Cardiac septum (tissue), 1 donor: ENCODE results near the gene NUDCD2. TPM values are rescaled to one million over a fixed set of nuclear protein-coding genes. Genes with fewer than 3 reads are reported as not detected.
"Not testable (repeated sequence)": the region's sequence is repeated elsewhere in the genome, so short reads cannot be mapped to it uniquely, and the experiment has no call there.

ENCODE experiments used
- DNase-seq: peaks from one replicate; pipeline ENCODE4 v3.0.0-alpha.2; 2020; ENCODE audit warnings: low spot score
- intact Hi-C: fragments of 100-400 bp; cut with DNase I; formaldehyde crosslinking; loops from one replicate; pipeline ENCODE4 v1.14.0; 2022
- total RNA-seq: library from RNA; stranded (reverse); fragmentation: NEBNext Ultra II Directional; extraction: Animal tissue kit (Norgen Biotek cat#: 25700); gene quantifications from one replicate; pipeline ENCODE4 v1.2.1, GENCODE V29; 2021
- donor health status: DM: no; HTN: no; CAD: no.

NUDCD2 gene
- total RNA-seq, 1 donor from 2014 or later, result 16.2 TPM

DNA sequence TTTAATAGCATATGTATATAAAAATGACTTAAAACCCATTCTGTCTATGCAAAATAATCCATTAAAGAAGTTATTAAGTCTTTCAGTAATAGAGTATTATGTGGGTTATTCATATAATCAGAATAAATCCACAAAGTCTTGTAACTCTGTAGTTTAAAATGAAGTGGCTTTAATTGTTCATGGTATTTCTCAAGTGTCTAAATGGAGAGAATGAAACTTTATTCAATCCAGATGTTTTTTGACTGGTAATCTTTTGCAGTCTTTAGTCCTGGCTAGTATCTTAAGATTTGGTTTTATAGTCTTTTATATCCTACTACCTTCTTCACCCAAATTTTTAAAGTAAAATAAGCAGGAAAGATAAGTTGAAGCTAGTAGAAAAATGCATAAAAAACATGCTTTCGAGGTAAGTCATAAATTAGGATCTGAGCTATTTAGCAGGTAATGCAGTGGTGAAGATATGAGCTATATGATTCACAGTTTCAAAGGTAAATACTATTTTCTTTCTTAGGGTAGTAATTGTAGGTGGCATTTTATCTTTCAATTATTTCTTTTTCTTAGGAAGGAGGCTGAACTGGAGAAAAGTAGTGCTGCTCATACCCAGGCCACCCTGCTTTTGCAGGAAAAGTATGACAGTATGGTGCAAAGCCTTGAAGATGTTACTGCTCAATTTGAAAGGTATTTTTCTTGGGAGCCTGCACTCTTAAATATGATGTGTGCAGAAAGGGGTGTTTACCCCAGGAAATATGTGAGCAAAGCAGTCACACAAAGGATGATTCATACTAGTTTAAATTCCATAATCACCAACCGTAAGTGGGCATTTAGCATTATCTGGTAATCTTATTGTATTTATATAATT, 18.5 kb upstream of the NUDCD2 start:
- DNase-seq, result no peak
- intact Hi-C loops, result no loop called here

DNA sequence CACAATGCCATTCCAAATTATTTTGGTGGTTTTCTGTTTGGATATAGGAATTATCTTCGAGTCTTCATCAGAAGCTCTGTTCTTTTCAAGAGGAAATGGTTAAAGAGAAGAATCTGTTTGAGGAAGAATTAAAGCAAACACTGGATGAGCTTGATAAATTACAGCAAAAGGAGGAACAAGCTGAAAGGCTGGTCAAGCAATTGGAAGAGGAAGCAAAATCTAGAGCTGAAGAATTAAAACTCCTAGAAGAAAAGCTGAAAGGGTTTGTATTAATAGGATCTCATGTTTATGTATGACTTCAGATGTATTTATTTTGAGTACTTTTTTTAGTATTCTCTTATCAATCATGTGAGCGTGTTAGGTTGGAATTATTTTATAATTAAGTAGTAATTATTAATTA, 15.5 kb upstream of the NUDCD2 start:
- no peak for DNase-seq
- intact Hi-C loops, result no loop called here

DNA sequence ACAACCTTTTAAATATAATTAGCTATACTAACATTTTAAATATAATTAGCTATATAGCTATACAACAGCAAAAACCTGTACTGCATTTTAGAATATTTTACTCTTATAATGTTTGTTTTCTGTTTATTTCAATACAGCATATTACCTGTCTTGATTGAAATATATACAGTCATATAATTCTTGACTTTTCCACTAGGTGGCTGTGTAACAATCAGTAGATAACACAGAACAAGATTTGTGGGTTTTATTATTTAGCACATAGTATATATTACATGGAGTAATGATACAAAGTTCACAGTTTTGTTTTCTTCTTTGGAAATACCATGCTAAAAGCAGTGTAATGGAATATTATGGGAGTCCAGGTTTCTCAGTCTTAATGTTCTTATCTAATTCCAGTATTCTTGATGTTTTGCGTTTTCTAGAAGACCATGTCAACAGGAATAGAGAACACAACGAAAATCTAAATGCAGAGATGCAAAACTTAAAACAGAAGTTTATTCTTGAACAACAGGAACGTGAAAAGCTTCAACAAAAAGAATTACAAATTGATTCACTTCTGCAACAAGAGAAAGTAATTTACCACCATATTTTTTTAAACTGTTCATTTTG, 13.8 kb upstream of the NUDCD2 start:
- DNase-seq, result no peak
- intact Hi-C loops, result no loop called here

DNA sequence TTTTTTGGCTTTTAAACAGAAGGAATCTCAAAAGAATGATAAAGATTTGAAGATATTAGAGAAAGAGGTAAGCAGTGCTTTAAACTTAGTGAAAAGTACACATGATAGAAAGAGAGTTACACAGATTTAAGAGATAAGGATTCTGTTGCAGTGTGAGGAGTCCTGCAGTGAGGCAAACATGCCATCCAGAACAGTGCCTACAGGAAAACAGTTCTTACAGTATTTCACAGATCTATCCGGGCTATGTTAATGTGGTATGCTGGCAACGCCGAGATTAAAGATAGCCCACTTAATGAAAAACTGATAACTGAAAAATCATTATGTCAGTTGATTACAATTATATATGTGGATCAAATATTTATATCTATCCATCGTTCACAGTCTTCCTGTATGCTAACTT, 7.8 kb upstream of the NUDCD2 start:
- intact Hi-C loops, result no loop called here
- DNase-seq, result no peak

DNA sequence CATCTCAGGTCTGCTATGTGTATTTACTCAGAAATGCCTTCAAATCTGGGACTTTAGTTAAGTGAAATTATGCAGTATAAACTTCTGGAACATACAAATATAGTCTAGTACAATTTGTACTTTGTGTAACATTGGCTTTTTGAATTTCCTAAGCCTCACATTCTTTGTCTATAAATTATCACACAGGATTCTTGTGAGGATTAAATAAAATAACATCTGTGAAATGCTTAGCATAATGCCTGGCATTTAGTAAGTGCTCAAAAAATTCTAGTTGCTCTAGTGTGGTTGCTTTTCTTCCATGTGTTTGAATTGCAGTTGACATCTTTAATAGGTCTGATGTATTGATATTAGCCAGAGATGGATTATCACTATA, 3.1 kb upstream of the NUDCD2 start:
- intact Hi-C loops, result no loop called here

DNA sequence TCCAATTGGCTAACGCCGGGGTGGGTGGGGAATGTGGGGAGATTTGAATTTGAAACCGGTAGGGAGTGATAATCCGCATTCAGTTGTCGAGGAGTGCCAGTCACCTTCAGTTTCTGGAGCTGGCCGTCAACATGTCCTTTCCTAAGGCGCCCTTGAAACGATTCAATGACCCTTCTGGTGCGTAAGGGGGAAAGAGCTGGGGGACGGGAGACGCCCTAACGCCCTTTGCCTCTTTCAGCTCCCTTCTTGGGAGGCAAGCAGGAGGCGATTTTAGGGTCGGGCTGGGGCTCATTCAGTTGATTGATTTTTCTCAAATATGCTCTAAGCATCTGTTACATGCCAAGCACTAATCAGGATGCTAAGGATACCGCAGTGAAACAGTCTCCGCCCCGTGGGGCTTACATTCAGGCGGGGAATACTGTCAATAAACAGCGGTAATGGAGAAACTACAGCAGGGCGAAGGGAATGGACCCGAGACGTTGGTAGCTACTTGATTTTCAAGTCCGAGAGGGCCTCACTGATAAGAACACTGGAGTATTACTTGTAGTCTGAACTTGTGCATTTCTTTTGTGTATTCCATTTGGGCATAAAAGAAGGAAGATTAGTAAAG, 765 bp upstream of the NUDCD2 start, which contains the start of gene HMMR:
TSS of gene HMMR (plus strand) at position 71 of the 610 bp plus-strand sequence. CDS start at position 132, 61 bp downstream.
- intact Hi-C loops, result loop anchor here (2.0 kb wide), 1 partner anchor 44 kb away; the partner anchor contains the start of gene MAT2B
- DNase-seq, result no peak

More for the DNA sequence above, 3.1 kb upstream of the NUDCD2 start:
- no peak for DNase-seq

DNA sequence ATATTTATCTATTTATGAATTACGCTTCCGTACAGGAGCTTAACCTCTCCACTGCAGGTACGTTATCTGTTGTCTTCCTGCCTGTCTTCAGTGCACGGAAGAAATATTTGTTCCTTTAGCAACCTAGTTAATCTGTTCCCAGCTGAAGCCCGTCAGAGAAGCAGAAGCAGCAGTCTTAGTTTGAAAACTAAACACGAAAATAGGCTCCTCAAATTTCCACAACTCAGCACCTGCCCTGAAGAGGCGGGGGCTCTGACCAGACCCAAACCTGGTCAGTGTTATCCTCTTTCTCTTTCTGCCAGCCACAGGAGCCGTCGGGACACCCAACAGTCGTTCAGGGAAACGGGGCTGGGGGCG, 462 bp downstream of the NUDCD2 start:
- no peak for DNase-seq
- intact Hi-C loops, result no loop called here

DNA sequence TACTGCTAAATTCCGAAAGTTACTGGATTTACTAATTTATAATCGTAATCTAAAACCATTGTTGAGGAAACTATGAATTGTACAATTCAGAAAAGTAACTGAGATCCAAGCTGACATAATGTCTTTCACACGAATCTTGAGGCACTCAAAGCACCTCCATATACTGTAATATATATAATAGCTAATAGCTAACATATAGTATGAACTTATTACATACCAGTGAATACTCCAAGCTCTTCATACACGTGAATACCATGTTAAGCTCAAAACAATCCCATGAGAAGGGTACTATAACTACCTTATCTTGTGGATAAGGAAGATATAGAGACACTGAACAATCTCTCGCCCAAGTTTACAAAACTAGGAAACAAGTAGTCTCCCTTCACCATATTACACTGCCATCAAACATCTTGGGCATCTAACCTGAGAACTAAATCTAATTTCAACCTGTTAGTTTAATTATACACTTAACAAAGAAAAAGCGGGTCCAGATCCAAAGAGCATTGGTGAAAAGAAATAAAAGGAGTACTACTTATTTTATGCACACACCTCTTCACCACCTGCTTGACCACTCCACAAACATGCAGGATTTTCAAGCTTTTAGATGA, 1.0 kb downstream of the NUDCD2 start:
- DNase-seq, result no peak
- intact Hi-C loops, result no loop called here

DNA sequence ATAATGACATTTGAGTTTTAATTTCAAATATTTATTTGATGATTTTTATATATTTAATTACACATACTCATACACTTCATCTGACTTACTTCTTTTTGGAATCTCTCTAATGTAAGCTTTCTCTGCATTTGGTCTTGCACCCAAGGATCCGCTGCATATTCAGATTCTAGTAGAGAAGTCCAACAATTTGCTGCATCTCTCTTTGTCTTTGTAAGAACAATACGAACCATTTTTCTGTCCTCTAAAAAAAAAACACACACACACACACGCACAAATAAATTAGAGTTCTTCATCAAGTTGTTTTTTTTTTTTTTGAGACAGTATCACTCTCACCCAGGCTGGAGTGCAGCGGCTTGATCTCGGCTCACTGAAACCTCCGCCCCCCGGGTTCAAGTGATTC, 3.1 kb downstream of the NUDCD2 start:
- no peak for DNase-seq
- intact Hi-C loops, result no loop called here

DNA sequence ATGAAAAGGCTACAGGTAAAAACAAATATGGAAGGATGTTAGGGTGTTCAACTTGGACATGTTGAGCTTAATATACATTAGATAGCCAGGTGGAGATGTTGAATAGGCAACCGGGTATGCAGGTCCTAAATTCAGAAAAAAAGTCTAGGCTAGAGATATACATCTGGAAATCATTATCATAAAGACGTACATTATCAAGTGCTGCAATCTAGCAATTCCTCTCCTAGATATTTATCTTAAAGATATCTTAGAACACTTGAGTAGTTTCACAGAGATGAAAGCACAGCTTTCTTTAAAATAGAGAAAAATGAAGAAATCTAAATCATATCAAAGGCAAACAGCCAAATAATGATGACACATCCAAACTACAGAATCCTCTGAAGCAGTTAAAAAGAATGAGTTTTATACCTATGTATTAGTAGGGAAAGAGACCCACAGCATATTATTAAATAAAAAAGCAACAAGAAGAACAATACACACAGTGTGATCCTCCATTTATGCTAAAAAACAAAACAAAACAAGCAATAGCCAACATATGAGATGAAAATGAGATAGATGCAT, 3.8 kb downstream of the NUDCD2 start:
- intact Hi-C loops, result no loop called here
- no peak for DNase-seq

DNA sequence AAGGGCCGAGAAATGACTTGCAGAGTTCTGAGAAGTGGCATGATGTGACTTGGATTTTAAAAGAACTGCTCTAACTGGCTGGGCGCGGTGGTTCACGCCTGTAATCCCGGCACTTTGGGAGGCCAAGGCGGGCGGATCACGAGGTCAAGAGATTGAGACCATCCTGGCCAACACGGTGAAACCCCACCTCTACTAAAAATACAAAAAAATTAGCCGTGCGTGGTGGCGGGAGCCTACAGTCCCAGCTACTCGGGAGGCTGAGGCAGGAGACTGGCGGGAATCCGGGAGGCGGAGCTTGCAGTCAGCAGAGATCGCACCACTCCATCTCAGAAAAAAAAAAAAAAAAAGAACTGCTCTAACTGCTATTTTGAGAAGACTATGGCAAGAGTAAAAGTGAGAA, 4.5 kb downstream of the NUDCD2 start:
- intact Hi-C loops, DNase-seq: not testable (repeated sequence)

DNA sequence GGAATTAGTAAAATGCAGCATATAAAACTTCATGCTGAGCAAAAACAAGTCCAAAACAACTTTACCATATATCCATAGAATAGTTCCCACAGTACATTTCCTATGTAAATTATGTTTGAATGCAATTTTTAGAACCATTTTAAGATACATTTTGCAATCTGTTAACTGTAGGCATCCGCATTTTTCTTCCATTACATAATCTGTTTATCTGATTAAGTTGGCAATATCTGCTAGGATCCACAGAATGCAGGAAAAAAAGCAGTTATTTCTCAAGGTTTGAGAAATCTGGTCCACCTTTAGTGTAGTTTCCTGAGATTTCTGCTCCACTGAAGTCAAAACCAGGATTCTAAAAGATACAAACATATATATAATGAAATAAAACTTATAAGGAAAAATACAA, 6.2 kb downstream of the NUDCD2 start:
- intact Hi-C loops, result no loop called here
- no peak for DNase-seq

DNA sequence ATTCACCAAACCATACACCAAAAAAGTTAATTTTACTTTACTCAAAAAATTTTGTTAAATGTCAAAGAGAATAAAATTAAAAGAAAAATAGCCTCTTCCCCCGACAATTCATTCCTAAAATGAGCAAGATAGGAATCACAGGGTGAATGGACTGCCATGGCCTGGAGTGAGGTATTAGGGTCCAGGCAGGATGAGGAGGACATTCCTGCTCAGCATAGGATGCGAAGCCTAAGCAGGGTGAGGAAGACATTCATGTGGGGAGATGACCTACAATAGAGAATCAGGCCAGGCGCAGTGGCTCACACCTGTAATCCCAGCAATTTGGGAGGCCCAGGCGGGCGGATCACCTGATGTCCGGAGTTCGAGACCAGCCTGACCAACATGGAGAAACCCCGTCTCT, 8.4 kb downstream of the NUDCD2 start:
- no peak for DNase-seq
- intact Hi-C loops, result no loop called here

DNA sequence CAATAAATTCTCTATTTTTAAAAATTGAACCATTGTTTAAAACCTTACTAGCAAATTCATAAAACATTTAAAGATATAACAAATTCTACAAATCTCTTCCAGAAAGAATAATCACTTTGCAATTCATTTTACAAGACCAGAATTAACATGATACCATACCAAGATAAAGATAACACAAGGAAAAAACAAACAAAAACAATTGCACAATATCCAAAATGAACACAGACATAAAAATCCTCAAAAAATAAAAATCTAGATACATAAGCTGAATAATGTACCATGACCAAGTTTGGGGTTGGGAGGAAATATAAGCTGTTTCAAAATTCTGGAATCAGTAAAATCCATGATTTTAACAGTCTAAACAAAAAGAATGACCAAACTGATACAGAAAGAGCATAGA, 11.4 kb downstream of the NUDCD2 start:
- DNase-seq, result no peak
- intact Hi-C loops, result no loop called here

DNA sequence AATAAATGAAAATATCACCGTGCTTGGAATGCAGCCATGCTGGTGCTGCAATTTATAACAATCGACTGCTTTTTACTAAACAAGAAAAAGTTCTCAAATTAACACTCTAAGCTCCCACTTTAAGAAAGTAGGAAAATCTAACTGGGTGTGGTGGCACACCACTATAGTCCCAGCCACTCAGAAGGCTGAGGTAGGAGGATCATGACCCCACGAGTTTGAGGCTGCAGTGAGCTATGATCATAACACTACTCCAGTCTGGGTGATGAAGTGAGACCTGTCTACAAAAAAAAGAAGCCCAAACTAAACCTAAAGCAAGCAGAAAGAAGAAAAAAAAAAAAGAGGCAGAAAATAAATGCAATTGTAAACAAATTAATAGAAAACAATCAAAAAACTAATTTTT, 12.0 kb downstream of the NUDCD2 start:
- no peak for DNase-seq
- intact Hi-C loops, result no loop called here

DNA sequence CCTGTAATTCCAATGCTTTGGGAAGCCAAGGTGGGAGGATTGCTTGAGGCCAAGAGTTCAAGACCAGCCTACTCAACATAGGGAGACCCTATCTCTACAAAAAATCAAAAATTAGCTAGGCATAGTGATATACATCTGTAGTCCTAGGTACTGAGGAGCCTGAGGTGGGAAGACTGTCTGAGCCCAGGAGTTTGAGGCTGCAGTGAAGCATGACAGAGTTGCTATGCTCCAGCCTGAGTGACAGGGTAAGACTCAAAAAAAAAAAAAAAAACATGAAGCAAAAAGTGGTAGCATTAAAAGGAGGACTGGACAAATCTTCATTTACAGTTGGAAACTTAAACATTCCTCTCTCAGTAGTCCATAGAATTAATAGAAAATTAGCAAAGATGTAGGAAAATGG, 12.7 kb downstream of the NUDCD2 start:
- intact Hi-C loops, result no loop called here
- no peak for DNase-seq

DNA sequence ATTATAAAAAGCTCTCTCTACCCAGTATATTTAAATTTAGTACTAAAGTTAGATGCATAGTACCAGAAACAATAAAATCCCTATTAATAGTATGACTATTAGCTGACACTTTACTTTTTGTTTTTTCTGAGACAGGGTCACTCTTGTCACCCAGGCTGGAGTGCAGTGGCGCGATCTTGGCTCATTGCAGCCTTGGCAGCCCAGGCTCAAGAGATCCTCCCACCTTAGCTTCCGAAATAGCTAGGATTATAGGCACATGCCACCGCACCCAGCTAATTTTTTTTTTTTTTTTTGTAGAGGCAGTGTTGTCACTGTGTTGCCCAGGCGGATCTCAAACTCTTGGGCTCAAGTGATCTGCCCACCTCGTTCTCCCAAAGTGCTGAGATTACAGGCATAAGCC, 14.6 kb downstream of the NUDCD2 start:
- intact Hi-C loops, result no loop called here
- DNase-seq, result no peak

DNA sequence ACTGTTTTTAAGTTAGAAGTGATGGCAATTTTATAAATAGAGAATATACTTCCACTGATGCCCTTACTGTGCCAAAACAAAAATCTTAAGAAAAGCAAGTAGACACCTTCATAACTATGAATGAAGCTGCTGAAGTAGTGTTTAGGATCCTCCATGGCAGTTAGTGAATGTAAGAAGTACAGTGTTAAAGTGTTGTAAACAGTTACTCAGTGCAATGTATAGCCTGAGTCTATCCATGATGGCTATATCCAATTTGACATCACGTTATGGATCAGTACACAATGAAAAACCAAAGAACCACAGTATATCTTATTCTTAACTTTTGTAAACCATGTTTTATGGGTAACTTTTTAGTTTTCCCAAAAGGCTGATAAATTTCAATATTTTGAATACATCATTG, 15.4 kb downstream of the NUDCD2 start:
- intact Hi-C loops, result no loop called here
- DNase-seq, result no peak

DNA sequence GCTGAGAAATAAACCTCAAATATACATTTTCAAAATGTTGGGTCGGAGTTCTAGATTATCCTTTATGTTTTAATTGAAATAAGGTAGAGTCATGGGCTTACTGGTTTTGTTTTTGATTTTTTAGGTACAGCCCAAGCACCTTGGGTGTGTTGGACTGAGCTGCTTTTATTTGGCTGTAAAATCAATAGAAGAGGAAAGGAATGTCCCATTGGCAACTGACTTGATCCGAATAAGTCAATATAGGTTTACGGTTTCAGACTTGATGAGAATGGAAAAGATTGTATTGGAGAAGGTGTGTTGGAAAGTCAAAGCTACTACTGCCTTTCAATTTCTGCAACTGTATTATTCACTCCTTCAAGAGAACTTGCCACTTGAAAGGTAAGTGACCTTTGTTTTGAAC, 18.9 kb downstream of the NUDCD2 start:
- DNase-seq, result no peak
- intact Hi-C loops, result no loop called here

DNA sequence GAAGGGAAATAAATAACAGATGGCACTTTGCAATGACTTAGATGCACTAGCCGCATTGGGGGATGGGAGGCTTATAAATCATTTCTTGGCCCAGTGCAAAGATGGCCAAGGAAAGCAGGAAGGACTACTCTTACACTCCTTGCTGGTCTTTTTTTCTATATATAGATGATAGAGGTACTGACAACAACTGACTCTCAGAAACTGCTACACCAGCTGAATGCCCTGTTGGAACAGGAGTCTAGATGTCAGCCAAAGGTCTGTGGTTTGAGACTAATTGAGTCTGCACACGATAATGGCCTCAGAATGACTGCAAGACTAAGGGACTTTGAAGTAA, 20.8 kb downstream of the NUDCD2 start:
- no peak for DNase-seq
- intact Hi-C loops, result no loop called here
